OCI-LY1 (cell line): Measurements from ENCODE around the gene PEAK1.

Experiments
- H2AFZ ChIP-seq: fragments of 200-600 bp; sonication (generic), shearing (Covaris generic); 2 replicates; pipeline ENCODE4 v1.6.0; 2014; ENCODE audit warnings: antibody characterized with exemption, mild to moderate bottlenecking, low read length
- H3F3A ChIP-seq: fragments of 200-600 bp; sonication (generic), shearing (Covaris generic); 2 replicates; pipeline ENCODE4 v1.6.0; 2014; ENCODE audit warnings: mild to moderate bottlenecking, antibody characterized with exemption, low read length, moderate library complexity; ENCODE audit not compliant: insufficient read depth
- H3K27ac ChIP-seq: fragments of 200-600 bp; sonication (generic); 2 replicates; pipeline ENCODE4 v1.5.1; 2014; ENCODE audit warnings: low read length, mixed run types, mild to moderate bottlenecking, low read depth; ENCODE audit not compliant: poor library complexity, severe bottlenecking
- H3K27me3 ChIP-seq: fragments of 200-600 bp; sonication (generic); 2 replicates; pipeline ENCODE4 v1.6.0; 2014; ENCODE audit warnings: antibody characterized with exemption, mild to moderate bottlenecking, low read length, moderate library complexity; ENCODE audit not compliant: insufficient read depth
- H3K36me3 ChIP-seq: fragments of 200-600 bp; sonication (generic); 2 replicates; pipeline ENCODE4 v1.6.1; 2014; ENCODE audit warnings: mild to moderate bottlenecking, antibody characterized with exemption, low read length, moderate library complexity, mixed read lengths; ENCODE audit not compliant: insufficient read depth
- H3K4me1 ChIP-seq: fragments of 200-600 bp; sonication (generic); 2 replicates; pipeline ENCODE4 v1.5.1; 2014; ENCODE audit warnings: mild to moderate bottlenecking, low read length, moderate library complexity; ENCODE audit not compliant: insufficient read depth, severe bottlenecking
- H3K4me2 ChIP-seq: fragments of 200-600 bp; sonication (generic), shearing (Covaris generic); 2 replicates; pipeline ENCODE4 v1.6.1; 2014; ENCODE audit warnings: low read length
- H3K4me3 ChIP-seq: fragments of 200-600 bp; sonication (generic); 2 replicates; pipeline ENCODE4 v1.5.1; 2014; ENCODE audit warnings: low read length, low read depth, mild to moderate bottlenecking, mixed read lengths; ENCODE audit not compliant: poor library complexity, severe bottlenecking
- H3K79me2 ChIP-seq: fragments of 200-600 bp; shearing (Covaris generic); 2 replicates; pipeline ENCODE4 v1.6.1; 2016; ENCODE audit warnings: mixed run types, low read length, mixed read lengths; ENCODE audit not compliant: insufficient read depth
- H3K9ac ChIP-seq: fragments of 200-600 bp; sonication (generic), shearing (Covaris generic); 2 replicates; pipeline ENCODE4 v1.6.1; 2014; ENCODE audit warnings: mild to moderate bottlenecking, low read length, mixed read lengths
- H3K9me2 ChIP-seq: fragments of 200-600 bp; sonication (generic), shearing (Covaris generic); 2 replicates; pipeline ENCODE4 v1.6.1; 2014; ENCODE audit warnings: low read depth, mild to moderate bottlenecking, low read length, mixed read lengths
- H3K9me3 ChIP-seq: fragments of 200-600 bp; shearing (Covaris generic); 2 replicates; pipeline ENCODE4 v1.6.1; 2014; ENCODE audit warnings: low read length, mixed read lengths
- H4K20me1 ChIP-seq: fragments of 200-600 bp; sonication (generic), shearing (Covaris generic); 2 replicates; pipeline ENCODE4 v1.6.0; 2016; ENCODE audit warnings: mild to moderate bottlenecking, low read length; ENCODE audit not compliant: insufficient read depth
- CTCF ChIP-seq: fragments of 200-600 bp; sonication (generic), shearing (Covaris generic); IDR thresholded peaks from 2 replicates; pipeline ENCODE4 v1.5.1; 2017; ENCODE audit warnings: mild to moderate bottlenecking, antibody characterized with exemption, low read length, moderate library complexity, mixed read lengths
- EZH2 ChIP-seq: fragments of 200-600 bp; sonication (generic), shearing (Covaris generic); IDR thresholded peaks from 2 replicates; pipeline ENCODE4 v1.8.0; 2017; ENCODE audit warnings: borderline replicate concordance, mixed run types, mild to moderate bottlenecking, antibody characterized with exemption, low read length, moderate library complexity, mixed read lengths

Gene PEAK1

GRCh38 chr15:77346245-77347036 lies 73.5 kb downstream of the PEAK1 start:
- Histone ChIP-seq H2AFZ (no peak overlapping the region), H3K9ac (no peak overlapping the region), H3K4me2 (no peak overlapping the region), H3K4me1 (no peaks in the 10 kb centered on the region), H3K9me2 (no peaks in the 10 kb centered on the region), H3K9me3 (no peaks in the 10 kb centered on the region), H3K4me3 (no peak overlapping the region), H3K36me3 (no peaks in the 10 kb centered on the region), H3K79me2 (no peaks in the 10 kb centered on the region), H3K27ac (no peak overlapping the region), H3K27me3 (no peaks in the 10 kb centered on the region), H3F3A (no peaks in the 10 kb centered on the region), H4K20me1 (no peaks in the 10 kb centered on the region)
- TF ChIP-seq EZH2 (no peak), CTCF (no peak)

- Histone ChIP-seq H2AFZ (no peak overlapping the region), H3K36me3 (no peaks in the 10 kb centered on the region), H3K79me2 (no peaks in the 10 kb centered on the region), H3K9me3 (no peaks in the 10 kb centered on the region), H3K9ac (no peak overlapping the region), H3K9me2 (no peaks in the 10 kb centered on the region), H3K27ac (no peak overlapping the region), H3K4me1 (no peaks in the 10 kb centered on the region), H3K4me2 (no peak overlapping the region), H4K20me1 (no peaks in the 10 kb centered on the region), H3F3A (no peaks in the 10 kb centered on the region), H3K4me3 (no peak overlapping the region), H3K27me3 (no peaks in the 10 kb centered on the region)
- TF ChIP-seq EZH2 (no peak), CTCF (no peak)
Measured at GRCh38 chr15:77342807-77343206, 77.1 kb downstream of the PEAK1 start.

- Histone ChIP-seq H3K9me2 (no peaks in the 10 kb centered on the region), H3K9ac (no peak overlapping the region), H3K27ac (no peak overlapping the region), H3K27me3 (no peaks in the 10 kb centered on the region), H2AFZ (no peak overlapping the region), H3F3A (no peaks in the 10 kb centered on the region), H3K4me2 (no peak overlapping the region), H3K36me3 (no peaks in the 10 kb centered on the region), H3K9me3 (no peaks in the 10 kb centered on the region), H3K4me1 (no peaks in the 10 kb centered on the region), H4K20me1 (no peaks in the 10 kb centered on the region), H3K4me3 (no peak overlapping the region), H3K79me2 (no peaks in the 10 kb centered on the region)
- TF ChIP-seq CTCF (no peak), EZH2 (no peak)
Measured at GRCh38 chr15:77340245-77340644, 79.7 kb downstream of the PEAK1 start.
